OCI-LY3 (cell line): ENCODE data around the gene TBC1D5.

Experiments
- H2AFZ ChIP-seq: fragments of 200-600, 300-600 bp; shearing (Covaris generic); 2 replicates; pipeline ENCODE4 v1.6.0; 2014; ENCODE audit warnings: antibody characterized with exemption, low read depth, low read length
- H3K27ac ChIP-seq: fragments of 200-600, 300-600 bp; sonication (generic); 2 replicates; pipeline ENCODE4 v1.5.1; 2014; ENCODE audit warnings: mild to moderate bottlenecking, low read length, moderate library complexity, mixed read lengths
- H3K27me3 ChIP-seq: fragments of 200-600, 300-600 bp; sonication (generic); 2 replicates; pipeline ENCODE4 v1.6.1; 2014; ENCODE audit warnings: low read depth, low read length, mixed read lengths
- H3K36me3 ChIP-seq: fragments of 200-600, 300-600 bp; sonication (generic); replicated peaks from 2 replicates; pipeline ENCODE3; 2014; ENCODE audit warnings: low read depth, low read length, mixed read lengths
- H3K4me1 ChIP-seq: fragments of 300-600, 200-600 bp; sonication (generic); 2 replicates; pipeline ENCODE4 v1.6.1; 2014; ENCODE audit warnings: low read length, mixed read lengths
- H3K4me2 ChIP-seq: fragments of 200-600, 300-600 bp; sonication (generic); 2 replicates; pipeline ENCODE4 v1.6.1; 2014; ENCODE audit warnings: low read length, mixed read lengths
- H3K4me3 ChIP-seq: fragments of 300-600, 200-600 bp; sonication (generic); 2 replicates; pipeline ENCODE4 v1.5.1; 2014; ENCODE audit warnings: antibody characterized with exemption, mild to moderate bottlenecking, low read length, moderate library complexity
- H3K79me2 ChIP-seq: fragments of 300-600, 200-600 bp; shearing (Covaris generic); 2 replicates; pipeline ENCODE4 v1.6.1; 2014; ENCODE audit warnings: mild to moderate bottlenecking, low read length, mixed read lengths
- H3K9ac ChIP-seq: fragments of 300-600, 200-600 bp; shearing (Covaris generic); 2 replicates; pipeline ENCODE4 v1.6.0; 2014; ENCODE audit warnings: mild to moderate bottlenecking, low read length, moderate library complexity
- H3K9me3 ChIP-seq: fragments of 200-600, 300-600 bp; shearing (Covaris generic); 2 replicates; pipeline ENCODE4 v1.6.1; 2014; ENCODE audit warnings: low read length, mixed read lengths; ENCODE audit not compliant: insufficient read depth
- H4K20me1 ChIP-seq: fragments of 200-600, 300-600 bp; sonication (generic); 2 replicates; pipeline ENCODE4 v1.6.1; 2016; ENCODE audit warnings: low read length, mixed read lengths; ENCODE audit not compliant: insufficient read depth
- CTCF ChIP-seq: fragments of 200-600, 300-600 bp; sonication (generic); IDR thresholded peaks from 2 replicates; pipeline ENCODE4 v1.5.1; 2014; ENCODE audit warnings: antibody characterized with exemption, low read length, low read depth
- EZH2phosphoT487 ChIP-seq: fragments of 200-600 bp; shearing (Covaris generic); IDR thresholded peaks from 2 replicates; pipeline ENCODE4 v1.6.1; 2018; ENCODE audit warnings: antibody characterized with exemption, mixed run types, low read depth

TBC1D5 gene

GRCh38 chr3:17770682-17771081 lies 28.3 kb upstream of the TBC1D5 start:
- Histone ChIP-seq H4K20me1 (no peaks in the 10 kb centered on the region), H3K27ac (no peak overlapping the region), H3K9ac (no peak overlapping the region), H3K4me2 (no peak overlapping the region), H3K4me1 (peaks cover 9% of the 10 kb centered on the region), H3K9me3 (no peaks in the 10 kb centered on the region), H3K4me3 (no peak overlapping the region), H3K79me2 (no peaks in the 10 kb centered on the region), H2AFZ (no peak overlapping the region), H3K27me3 (no peaks in the 10 kb centered on the region), H3K36me3 (no peaks in the 10 kb centered on the region)
- TF ChIP-seq EZH2phosphoT487 (no peak), CTCF (no peak)

- H3K27me3 ChIP-seq: peaks cover 21% of the 10 kb centered on the region
- peak overlapping the region; percentile 50 for H3K4me2 ChIP-seq
- H3K9me3 ChIP-seq: no peaks in the 10 kb centered on the region
- H2AFZ ChIP-seq: peak overlapping the region; percentile 60
- TF ChIP-seq EZH2phosphoT487 (no peak), CTCF (no peak)
- H3K9ac ChIP-seq: no peak overlapping the region
- no peak overlapping the region for H3K27ac ChIP-seq
- H3K4me3 ChIP-seq: peak overlapping the region; percentile 2; the same call in 1 of the 2 replicates
- H4K20me1 ChIP-seq: no peaks in the 10 kb centered on the region
- H3K36me3 ChIP-seq: no peaks in the 10 kb centered on the region
- H3K4me1 ChIP-seq: peaks cover 17% of the 10 kb centered on the region
- no peaks in the 10 kb centered on the region for H3K79me2 ChIP-seq
Measured at GRCh38 chr3:17765819-17766472, 23.5 kb upstream of the TBC1D5 start.

GRCh38 chr3:17761563-17761962 lies 19.1 kb upstream of the TBC1D5 start:
- no peaks in the 10 kb centered on the region for H3K79me2 ChIP-seq
- no peak for TF ChIP-seq CTCF
- no peak for TF ChIP-seq EZH2phosphoT487
- H3K4me2 ChIP-seq: no peak overlapping the region
- H3K27me3 ChIP-seq: peaks cover 29% of the 10 kb centered on the region
- H3K4me1 ChIP-seq: peaks cover 17% of the 10 kb centered on the region
- H4K20me1 ChIP-seq: no peaks in the 10 kb centered on the region
- no peak overlapping the region for H3K27ac ChIP-seq
- no peak overlapping the region for H2AFZ ChIP-seq
- no peak overlapping the region for H3K9ac ChIP-seq
- H3K9me3 ChIP-seq: no peaks in the 10 kb centered on the region
- H3K4me3 ChIP-seq: no peak overlapping the region
- H3K36me3 ChIP-seq: no peaks in the 10 kb centered on the region

GRCh38 chr3:17759901-17760300 lies 17.5 kb upstream of the TBC1D5 start:
- H4K20me1 ChIP-seq: no peaks in the 10 kb centered on the region
- H2AFZ ChIP-seq: no peak overlapping the region
- H3K4me2 ChIP-seq: no peak overlapping the region
- no peaks in the 10 kb centered on the region for H3K79me2 ChIP-seq
- H3K4me1 ChIP-seq: peaks cover 20% of the 10 kb centered on the region
- no peak for TF ChIP-seq EZH2phosphoT487
- no peak for TF ChIP-seq CTCF
- H3K27ac ChIP-seq: no peak overlapping the region
- H3K4me3 ChIP-seq: no peak overlapping the region
- no peaks in the 10 kb centered on the region for H3K36me3 ChIP-seq
- H3K9me3 ChIP-seq: no peaks in the 10 kb centered on the region
- H3K27me3 ChIP-seq: peaks cover 37% of the 10 kb centered on the region
- H3K9ac ChIP-seq: no peak overlapping the region
